ENCODE measurements around the gene STT3B. TPM values are rescaled to one million over a fixed set of nuclear protein-coding genes. Genes with fewer than 3 reads are reported as not detected.
"Not testable (repeated sequence)": the region's sequence is repeated elsewhere in the genome, so short reads cannot be mapped to it uniquely, and the experiment has no call there.

The STT3B gene
- total RNA-seq, 1 donor from 2014 or later = 82.1 TPM

GRCh38 chr3:31499281-31499680 lies 33.4 kb upstream of the STT3B start:
- H3K27ac ChIP-seq (replicated peaks) = no peak overlapping the region
- no peak for TF ChIP-seq CTCF (IDR thresholded peaks at IDR 0.05; ENCODE audit: borderline replicate concordance)
- no peak for DNase-seq
- H3K4me1 ChIP-seq = no peaks in the 10 kb centered on the region
- no peaks in the 10 kb centered on the region for H3K36me3 ChIP-seq
- peaks cover 7% of the 10 kb centered on the region for H3K27me3 ChIP-seq (ENCODE audit: low read depth)
- no peak overlapping the region for H3K4me3 ChIP-seq
- intact Hi-C loops (cut with micrococcal nuclease) = no loop called here
- H3K9me3 ChIP-seq (replicated peaks) = no peaks in the 10 kb centered on the region

DNA sequence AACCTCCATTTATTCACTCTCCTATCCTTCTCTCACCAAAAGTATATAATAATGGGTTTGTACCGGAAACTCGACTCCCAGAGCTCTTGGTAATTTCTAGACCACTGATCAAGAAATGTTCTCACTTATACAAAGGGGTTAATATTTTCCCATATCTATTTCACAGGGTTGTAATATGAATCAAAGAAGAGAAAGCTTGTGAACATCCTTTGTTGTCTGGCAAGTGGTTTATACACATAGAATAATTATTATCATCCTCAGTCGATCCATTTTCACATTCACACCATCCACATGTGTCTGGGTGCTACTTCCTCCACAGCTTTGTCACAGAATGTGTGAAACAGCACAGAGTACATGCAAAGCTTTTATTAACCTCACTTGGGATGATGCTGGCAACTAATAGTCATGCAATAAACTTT lies 29.9 kb upstream of the STT3B start:
- H3K4me3 ChIP-seq = no peak overlapping the region
- no peak overlapping the region for H3K27ac ChIP-seq (replicated peaks)
- no peak for TF ChIP-seq CTCF (IDR thresholded peaks at IDR 0.05; ENCODE audit: borderline replicate concordance)
- no peaks in the 10 kb centered on the region for H3K9me3 ChIP-seq (replicated peaks)
- DNase-seq = no peak
- intact Hi-C loops (cut with micrococcal nuclease) = no loop called here
- H3K36me3 ChIP-seq = no peaks in the 10 kb centered on the region
- no peaks in the 10 kb centered on the region for H3K4me1 ChIP-seq
- peaks cover 29% of the 10 kb centered on the region for H3K27me3 ChIP-seq (ENCODE audit: low read depth)

GRCh38 chr3:31503456-31503855 lies 29.3 kb upstream of the STT3B start:
- intact Hi-C loops (cut with micrococcal nuclease) = no loop called here
- Histone ChIP-seq H3K9me3 (replicated peaks) (no peaks in the 10 kb centered on the region), H3K4me1 (no peaks in the 10 kb centered on the region), H3K27ac (replicated peaks) (no peak overlapping the region), H3K27me3 (ENCODE audit: low read depth) (peaks cover 29% of the 10 kb centered on the region), H3K36me3 (no peaks in the 10 kb centered on the region), H3K4me3 (no peak overlapping the region)
- no peak for DNase-seq
- TF ChIP-seq CTCF (IDR thresholded peaks at IDR 0.05; ENCODE audit: borderline replicate concordance) = no peak

DNA sequence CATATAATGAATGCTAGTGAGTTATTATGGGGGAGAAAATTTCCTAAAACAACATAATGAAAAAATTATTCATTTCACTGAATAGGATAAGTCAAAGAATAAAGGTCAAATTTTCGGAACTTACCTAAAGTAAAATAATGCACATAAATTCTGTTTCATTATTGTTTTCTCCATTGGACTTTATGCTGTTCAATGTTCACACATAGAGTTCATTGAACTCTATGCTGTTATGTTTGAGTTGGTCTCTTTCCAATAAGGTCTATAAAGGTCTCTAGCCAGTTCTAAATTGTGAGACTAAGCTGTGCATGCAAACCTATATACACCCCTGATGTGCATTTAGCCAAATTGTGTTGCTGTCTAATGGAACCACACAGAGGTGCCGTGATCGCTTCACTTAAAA lies 28.5 kb upstream of the STT3B start:
- Histone ChIP-seq H3K27me3 (ENCODE audit: low read depth) (peaks cover 29% of the 10 kb centered on the region), H3K27ac (replicated peaks) (no peak overlapping the region), H3K4me1 (no peaks in the 10 kb centered on the region), H3K9me3 (replicated peaks) (no peaks in the 10 kb centered on the region), H3K4me3 (no peak overlapping the region), H3K36me3 (no peaks in the 10 kb centered on the region)
- TF ChIP-seq CTCF (IDR thresholded peaks at IDR 0.05; ENCODE audit: borderline replicate concordance) = no peak
- intact Hi-C loops (cut with micrococcal nuclease) = no loop called here
- DNase-seq = no peak

DNA sequence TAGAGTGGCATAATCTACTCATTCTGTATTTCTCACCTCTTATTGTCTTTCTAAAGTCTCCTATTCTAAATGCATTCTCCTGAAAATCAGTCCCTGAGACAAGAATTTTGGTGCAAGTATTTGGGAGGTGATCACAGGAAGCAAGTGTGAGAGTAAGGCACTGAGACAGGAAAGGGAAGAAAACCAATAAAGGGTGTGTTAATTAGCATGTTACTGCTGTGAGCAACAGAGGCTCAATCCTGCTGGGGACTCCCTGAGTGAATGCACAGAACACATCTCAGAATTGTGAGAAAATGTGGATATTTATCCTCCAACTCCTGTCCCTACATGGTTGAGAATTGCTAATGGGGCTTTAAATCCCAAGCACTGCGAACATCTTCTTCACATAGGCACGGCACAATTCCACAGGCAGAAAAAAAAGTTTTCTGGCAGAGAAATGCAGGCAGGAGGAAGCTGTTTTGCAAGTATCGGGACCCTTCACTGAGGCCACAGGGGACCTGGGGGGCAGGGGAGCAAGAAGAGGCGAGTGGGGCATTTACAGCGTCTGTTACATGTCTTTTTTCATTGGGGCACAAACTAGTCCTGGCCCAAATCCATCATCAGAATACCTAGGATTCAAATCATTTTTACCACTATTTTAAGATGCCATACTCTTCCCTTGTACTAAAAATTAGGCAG lies 27.2 kb upstream of the STT3B start:
- H3K4me3 ChIP-seq = no peak overlapping the region
- H3K36me3 ChIP-seq = no peaks in the 10 kb centered on the region
- H3K9me3 ChIP-seq (replicated peaks) = no peaks in the 10 kb centered on the region
- H3K27me3 ChIP-seq (ENCODE audit: low read depth) = peaks cover 29% of the 10 kb centered on the region
- TF ChIP-seq CTCF (IDR thresholded peaks at IDR 0.05; ENCODE audit: borderline replicate concordance) = no peak
- no peak for DNase-seq
- H3K27ac ChIP-seq (replicated peaks) = no peak overlapping the region
- intact Hi-C loops (cut with micrococcal nuclease) = no loop called here
- no peaks in the 10 kb centered on the region for H3K4me1 ChIP-seq

GRCh38 chr3:31506515-31506914 lies 26.2 kb upstream of the STT3B start:
- H3K36me3 ChIP-seq; H3K27ac ChIP-seq (replicated peaks); H3K4me3 ChIP-seq; DNase-seq; intact Hi-C loops (cut with micrococcal nuclease); H3K9me3 ChIP-seq (replicated peaks); H3K4me1 ChIP-seq: not testable (repeated sequence)
- peaks cover 29% of the 10 kb centered on the region for H3K27me3 ChIP-seq (ENCODE audit: low read depth)
